NB4 (cell line): Measurements from ENCODE around the gene CDC42BPA.

Experiments
- DNase-seq: peaks from one replicate; pipeline ENCODE4 v3.0.0; 2010; ENCODE audit warnings: low read depth
- H3K4me3 ChIP-seq: one replicate; pipeline ENCODE4 v1.5.1; 2011; ENCODE audit warnings: mild to moderate bottlenecking, low read depth, low read length, moderate library complexity
- MYC ChIP-seq: IDR thresholded peaks from 2 replicates; pipeline ENCODE4 v1.6.1; 2011; ENCODE audit warnings: low read depth, low read length
- POLR2A ChIP-seq: IDR thresholded peaks from 2 replicates; pipeline ENCODE4 v1.6.1; 2011; ENCODE audit warnings: mild to moderate bottlenecking; ENCODE audit not compliant: insufficient read length; ENCODE audit errors: extremely low read depth
- TF ChIP-seq, protein P1 (sequence below): IDR thresholded peaks from 2 replicates; pipeline ENCODE4 v1.6.1; 2011; ENCODE audit warnings: low read depth, low read length
- TF ChIP-seq, protein P2 (sequence below): IDR thresholded peaks from one replicate; pipeline ENCODE4 v1.5.1; 2012; ENCODE audit warnings: low read depth, low read length

CDC42BPA gene

DNA sequence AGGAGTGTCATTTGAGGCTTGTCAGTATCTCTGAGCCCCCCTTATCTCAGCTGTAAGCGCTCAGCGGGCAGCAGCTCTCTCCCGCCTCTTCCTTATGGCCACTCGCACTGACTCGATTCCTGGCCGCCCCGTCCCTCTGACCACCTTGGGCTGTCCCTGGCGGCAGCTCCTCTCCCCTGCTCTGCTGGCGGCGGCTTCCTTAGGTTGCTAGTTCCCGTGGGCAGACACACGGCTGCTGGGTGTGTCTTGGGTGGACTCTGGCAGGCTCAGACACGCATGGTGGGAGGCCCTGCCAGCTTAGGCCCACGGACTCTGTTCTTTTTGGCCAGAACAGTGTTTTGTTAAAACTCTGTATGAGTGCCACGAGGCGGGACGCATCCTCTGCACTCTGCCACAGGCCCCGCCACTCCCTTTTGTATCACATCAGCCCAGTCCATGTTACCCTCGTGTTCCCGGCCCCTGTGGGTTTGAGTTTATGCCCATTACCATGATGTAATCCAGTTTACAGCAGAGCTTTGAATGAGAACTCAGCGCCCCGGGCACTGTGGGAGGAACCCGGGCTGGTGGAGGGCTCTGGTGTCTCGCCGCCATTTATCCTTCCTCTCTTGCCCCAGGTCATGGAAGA is 332.3 kb downstream of the CDC42BPA start:
- H3K4me3 ChIP-seq = no peak overlapping the region
- no peak for DNase-seq
- TF ChIP-seq MYC = no peak
- TF ChIP-seq, protein P1, sequence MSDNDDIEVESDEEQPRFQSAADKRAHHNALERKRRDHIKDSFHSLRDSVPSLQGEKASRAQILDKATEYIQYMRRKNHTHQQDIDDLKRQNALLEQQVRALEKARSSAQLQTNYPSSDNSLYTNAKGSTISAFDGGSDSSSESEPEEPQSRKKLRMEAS = no peak
- TF ChIP-seq, protein P2, sequence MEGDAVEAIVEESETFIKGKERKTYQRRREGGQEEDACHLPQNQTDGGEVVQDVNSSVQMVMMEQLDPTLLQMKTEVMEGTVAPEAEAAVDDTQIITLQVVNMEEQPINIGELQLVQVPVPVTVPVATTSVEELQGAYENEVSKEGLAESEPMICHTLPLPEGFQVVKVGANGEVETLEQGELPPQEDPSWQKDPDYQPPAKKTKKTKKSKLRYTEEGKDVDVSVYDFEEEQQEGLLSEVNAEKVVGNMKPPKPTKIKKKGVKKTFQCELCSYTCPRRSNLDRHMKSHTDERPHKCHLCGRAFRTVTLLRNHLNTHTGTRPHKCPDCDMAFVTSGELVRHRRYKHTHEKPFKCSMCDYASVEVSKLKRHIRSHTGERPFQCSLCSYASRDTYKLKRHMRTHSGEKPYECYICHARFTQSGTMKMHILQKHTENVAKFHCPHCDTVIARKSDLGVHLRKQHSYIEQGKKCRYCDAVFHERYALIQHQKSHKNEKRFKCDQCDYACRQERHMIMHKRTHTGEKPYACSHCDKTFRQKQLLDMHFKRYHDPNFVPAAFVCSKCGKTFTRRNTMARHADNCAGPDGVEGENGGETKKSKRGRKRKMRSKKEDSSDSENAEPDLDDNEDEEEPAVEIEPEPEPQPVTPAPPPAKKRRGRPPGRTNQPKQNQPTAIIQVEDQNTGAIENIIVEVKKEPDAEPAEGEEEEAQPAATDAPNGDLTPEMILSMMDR = no peak
- TF ChIP-seq POLR2A = no peak

DNA sequence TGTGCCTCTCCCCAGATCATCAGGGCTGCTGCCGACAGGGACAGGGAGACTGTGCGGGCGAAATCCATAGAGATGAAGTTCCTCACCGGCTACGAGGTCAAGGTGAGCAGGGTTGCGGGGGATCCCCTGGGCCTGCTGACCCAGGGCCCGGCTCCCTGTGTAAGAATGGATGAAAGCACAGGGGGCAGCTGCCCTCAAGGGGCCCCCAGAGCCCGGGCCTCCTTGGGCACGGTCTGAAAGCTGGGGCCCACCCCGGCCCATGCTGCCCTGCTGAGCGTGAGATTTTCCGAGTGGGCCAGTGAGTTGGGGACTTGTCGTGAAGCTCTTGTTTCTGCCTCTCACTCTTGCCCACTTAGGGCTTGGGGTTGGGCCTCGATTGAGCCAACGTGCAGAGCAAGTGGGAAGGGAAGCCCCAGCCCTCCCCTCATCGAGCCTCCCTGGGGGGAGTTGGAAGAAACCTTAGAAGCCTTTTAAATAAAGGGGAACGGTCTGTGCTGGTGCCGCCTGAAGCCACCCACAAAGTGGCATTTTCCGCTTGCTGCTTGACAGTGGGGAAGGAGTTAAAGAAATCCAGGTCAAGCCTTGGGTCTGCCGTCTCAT is 333.0 kb downstream of the CDC42BPA start:
- DNase-seq = no peak
- TF ChIP-seq, protein P2 = no peak
- TF ChIP-seq, protein P1 = no peak
- TF ChIP-seq MYC (no peak), POLR2A (no peak)

DNA sequence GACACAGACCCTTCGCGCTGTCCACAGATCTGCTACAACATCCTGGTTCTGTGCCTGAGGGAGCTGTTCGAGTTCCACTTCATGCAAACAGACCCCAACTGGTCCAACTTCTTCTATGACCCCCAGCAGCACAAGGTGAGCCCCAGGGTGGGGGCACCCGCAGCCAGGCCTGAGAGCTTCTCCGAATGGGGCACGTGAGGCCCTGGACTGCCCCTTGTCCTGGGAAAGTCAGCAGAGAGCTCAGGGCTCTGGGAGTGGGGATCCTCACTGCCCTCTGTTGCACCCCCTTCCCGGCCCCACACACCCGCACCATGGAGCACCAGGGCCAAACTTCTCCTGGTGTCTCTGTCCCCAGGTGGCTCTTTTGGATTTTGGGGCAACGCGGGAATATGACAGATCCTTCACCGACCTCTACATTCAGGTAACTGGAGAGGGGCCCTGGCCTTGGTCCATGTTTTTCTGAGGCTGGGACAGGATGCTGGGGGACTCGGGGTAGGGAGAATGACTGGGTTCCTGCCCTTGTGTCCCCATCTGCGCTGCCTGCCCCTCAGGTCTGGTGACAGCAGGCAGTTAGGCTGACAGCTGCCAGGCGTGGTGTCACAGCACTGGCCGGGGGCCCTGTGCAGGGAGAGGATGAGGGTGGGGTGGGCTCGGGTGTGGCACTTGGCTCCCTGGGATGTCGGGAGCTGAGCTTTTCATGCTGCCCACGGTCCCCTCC is 333.6 kb downstream of the CDC42BPA start:
- DNase-seq = no peak
- no peak overlapping the region for H3K4me3 ChIP-seq
- TF ChIP-seq, protein P1 = no peak
- TF ChIP-seq MYC (no peak), POLR2A (no peak)
- TF ChIP-seq, protein P2 = no peak

More for the DNA sequence above, 333.0 kb downstream of the CDC42BPA start:
- no peak overlapping the region for H3K4me3 ChIP-seq

DNA sequence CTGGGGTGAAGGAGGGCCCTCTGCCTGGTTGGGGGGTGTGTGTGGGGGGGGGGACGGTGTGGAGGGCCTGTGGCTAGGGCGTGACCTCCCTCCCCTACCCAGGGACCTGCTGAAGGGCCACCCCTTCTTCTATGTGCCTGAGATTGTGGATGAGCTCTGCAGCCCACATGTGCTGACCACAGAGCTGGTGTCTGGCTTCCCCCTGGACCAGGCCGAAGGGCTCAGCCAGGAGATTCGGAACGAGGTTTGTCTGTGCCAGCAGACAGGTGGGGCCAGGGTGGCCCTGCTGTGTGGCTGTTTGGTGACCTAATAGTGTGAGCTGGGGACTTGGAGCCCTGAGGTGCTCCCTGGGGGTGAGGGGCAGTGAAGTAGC is 334.3 kb downstream of the CDC42BPA start:
- DNase-seq = no peak
- no peak overlapping the region for H3K4me3 ChIP-seq
- TF ChIP-seq POLR2A = no peak
- TF ChIP-seq, protein P2 = no peak
- TF ChIP-seq, protein P1 = no peak
- no peak for TF ChIP-seq MYC

DNA sequence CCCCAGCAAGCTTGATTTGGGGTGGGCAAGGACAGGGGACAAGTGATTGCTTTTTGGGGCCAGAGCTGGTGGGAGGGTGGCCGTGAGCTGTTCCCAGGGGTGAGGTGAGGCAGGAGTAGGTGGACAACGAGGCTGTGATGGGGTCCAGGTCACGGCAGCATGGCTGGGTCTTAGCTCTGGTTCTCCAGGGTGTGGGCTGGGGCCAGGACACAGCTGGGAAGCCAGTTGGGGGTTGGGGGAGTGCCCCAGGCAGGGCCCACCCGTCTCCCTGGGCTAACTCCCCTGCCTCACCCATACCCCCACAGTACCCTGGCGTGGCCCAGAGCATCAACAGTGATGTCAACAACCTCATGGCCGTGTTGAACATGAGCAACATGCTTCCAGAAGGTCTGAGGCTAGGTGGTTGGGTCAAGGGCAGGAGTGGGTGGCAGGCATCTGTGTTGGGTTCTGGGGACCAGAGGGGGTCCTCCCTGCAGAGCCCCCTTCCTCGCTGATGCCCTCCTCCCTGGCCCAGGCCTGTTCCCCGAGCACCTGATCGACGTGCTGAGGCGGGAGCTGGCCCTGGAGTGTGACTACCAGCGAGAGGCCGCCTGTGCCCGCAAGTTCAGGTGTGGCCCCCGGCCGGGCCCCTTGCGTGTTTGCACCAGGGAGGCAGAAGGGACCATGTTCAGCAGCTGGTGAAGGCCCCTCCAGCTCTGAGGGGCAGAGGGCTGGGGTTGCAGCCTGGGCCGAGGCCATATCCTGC is 334.9 kb downstream of the CDC42BPA start:
- no peak for TF ChIP-seq MYC
- TF ChIP-seq, protein P2 = no peak
- TF ChIP-seq POLR2A = no peak
- TF ChIP-seq, protein P1 = no peak
- no peak overlapping the region for H3K4me3 ChIP-seq
- DNase-seq = no peak
